Psoas muscle (tissue), 8 donors: ENCODE data around the gene APOBEC2. TPM values are rescaled to one million over a fixed set of nuclear protein-coding genes. Genes with fewer than 3 reads are reported as not detected.

Source experiments
- ATAC-seq, 4 donors: fragments of 200-7000 bp; cut with Tn5 transposase; one replicate each; pipeline ENCODE4 v1.9.1; 2020; ENCODE audit warnings: moderate library complexity in 3 of 4, mild to moderate bottlenecking in 2 of 4
- DNase-seq, 2 donors: peaks; one replicate each; pipeline ENCODE4 v3.0.0-alpha.2; 2020
- H3K27ac ChIP-seq: fragments of 200-600 bp; one replicate; pipeline ENCODE4 v1.8.0; 2022
- H3K27me3 ChIP-seq, 3 donors: fragments of 200-600 bp in 1 of 3; one replicate each; pipeline versions ENCODE4 v1.6.1 to v1.8.0; 2013 to 2022; ENCODE audit warnings: low read length in 2 of 3, mild to moderate bottlenecking in 2 of 3, moderate library complexity in 1 of 3; ENCODE audit not compliant: insufficient read depth in 3 of 3
- H3K36me3 ChIP-seq, 2 donors: fragments of 200-600 bp in 1 of 2; one replicate each; pipeline versions ENCODE4 v1.6.1 to v1.8.0; 2013 to 2022; ENCODE audit warnings: low read depth in 1 of 2, mild to moderate bottlenecking in 1 of 2, moderate library complexity in 1 of 2; ENCODE audit not compliant: insufficient read depth in 1 of 2
- H3K4me1 ChIP-seq: fragments of 200-600 bp; one replicate; pipeline ENCODE4 v1.8.0; 2022
- H3K4me3 ChIP-seq: fragments of 200-600 bp; one replicate; pipeline ENCODE4 v1.8.0; 2022; ENCODE audit warnings: mild to moderate bottlenecking
- H3K9me3 ChIP-seq: fragments of 200-600 bp; one replicate; pipeline ENCODE4 v1.8.0; 2022
- WGBS, 3 donors: extraction: QIAGEN DNeasy Blood & Tissue Kit; methylation state at CpG; one replicate each; pipeline versions ENCODE4 v1.1.6 to v1.1.7; 2013; 5-methylcytosine and 5-hydroxymethylcytosine counted together
- intact Hi-C, 2 donors: fragments of 100-400 bp; cut with DNase I; formaldehyde crosslinking; loops; one replicate each; pipeline versions ENCODE4 v1.11.0 to v1.14.2; 2022
- polyA plus RNA-seq, 3 donors: library from polyadenylated mRNA; stranded (reverse); fragments of 200-250 nt; gene quantifications; one replicate each; pipeline ENCODE4 v1.2.3, GENCODE V29; 2013
- total RNA-seq, 4 donors: library from RNA; stranded (reverse); fragmentation: NEBNext Ultra II Directional in 2 of 4; extraction: Animal tissue kit (Norgen Biotek cat#: 25700) in 2 of 4; gene quantifications; one replicate each; pipeline versions ENCODE4 v1.2.1 to v1.2.4, GENCODE V29; 2021 to 2023
- TF ChIP-seq, protein P1 (sequence below): fragments of 200-600 bp; IDR thresholded peaks from one replicate; pipeline ENCODE4 v1.8.0; 2022; ENCODE audit warnings: antibody characterized with exemption
- donor health status: healthy with polysubstance abuse.
- donor health status: DM: no; HTN: no; CAD: no; lungs with moderate emphysema.
- donor health status: Bipolar disorder and iron deficiency.
- donor health status: healthy.
- donor health status: DM: yes; HTN: yes; CAD: no.
- donor health status: DM: no; HTN: no; CAD: no.
- donor health status: DM: no; HTN: no; CAD: no.
- donor health status: DM: yes; HTN: yes; CAD: no.

The APOBEC2 gene
- total and polyA plus RNA-seq, 7 donors, result 16.4 to 511 (median 141) TPM

DNA sequence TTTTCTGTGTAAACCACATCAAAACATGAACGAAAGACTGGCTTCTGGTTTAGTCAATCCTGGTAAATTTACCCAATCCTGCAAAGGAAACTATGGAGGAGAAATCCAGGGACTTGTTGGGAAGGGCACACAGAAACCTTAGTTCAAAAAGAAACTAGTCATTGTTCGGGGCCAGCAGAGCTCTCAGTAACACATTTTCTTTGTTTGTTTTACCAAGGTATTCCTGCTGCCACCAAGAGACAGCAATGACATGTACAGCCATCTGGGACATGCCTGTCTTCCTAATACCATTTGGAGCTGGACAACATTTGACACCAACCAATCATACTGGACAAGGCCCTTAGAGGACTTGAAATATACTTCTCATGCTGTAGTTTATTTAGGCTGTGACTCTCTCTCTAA, 10.9 kb downstream of the APOBEC2 start:
- 32 to 60% (median 34%) methylated on average over 2 of the region's 2 CpGs for WGBS, 3 donors
- intact Hi-C loops, result loop anchor here in 1 of 2 donors (10.0 kb wide), 1 partner anchor 59 kb away; no protein-coding TSS in a partner anchor
- H3K9me3 ChIP-seq, result no peaks in the 10 kb centered on the region
- H3K4me1 ChIP-seq, result peaks cover 48% of the 10 kb centered on the region
- peak overlapping the region; percentile 63 for H3K4me3 ChIP-seq
- ATAC-seq (peak; percentile 83 to 87 (median 86)), DNase-seq (no peak)
- H3K27ac ChIP-seq, result peak overlapping the region; percentile 92
- peaks cover 2 to 82% of the 10 kb centered on the region in 2 donors for H3K36me3 ChIP-seq
- no peaks in the 10 kb centered on the region for H3K27me3 ChIP-seq
- TF ChIP-seq, protein P1, sequence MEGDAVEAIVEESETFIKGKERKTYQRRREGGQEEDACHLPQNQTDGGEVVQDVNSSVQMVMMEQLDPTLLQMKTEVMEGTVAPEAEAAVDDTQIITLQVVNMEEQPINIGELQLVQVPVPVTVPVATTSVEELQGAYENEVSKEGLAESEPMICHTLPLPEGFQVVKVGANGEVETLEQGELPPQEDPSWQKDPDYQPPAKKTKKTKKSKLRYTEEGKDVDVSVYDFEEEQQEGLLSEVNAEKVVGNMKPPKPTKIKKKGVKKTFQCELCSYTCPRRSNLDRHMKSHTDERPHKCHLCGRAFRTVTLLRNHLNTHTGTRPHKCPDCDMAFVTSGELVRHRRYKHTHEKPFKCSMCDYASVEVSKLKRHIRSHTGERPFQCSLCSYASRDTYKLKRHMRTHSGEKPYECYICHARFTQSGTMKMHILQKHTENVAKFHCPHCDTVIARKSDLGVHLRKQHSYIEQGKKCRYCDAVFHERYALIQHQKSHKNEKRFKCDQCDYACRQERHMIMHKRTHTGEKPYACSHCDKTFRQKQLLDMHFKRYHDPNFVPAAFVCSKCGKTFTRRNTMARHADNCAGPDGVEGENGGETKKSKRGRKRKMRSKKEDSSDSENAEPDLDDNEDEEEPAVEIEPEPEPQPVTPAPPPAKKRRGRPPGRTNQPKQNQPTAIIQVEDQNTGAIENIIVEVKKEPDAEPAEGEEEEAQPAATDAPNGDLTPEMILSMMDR, result no peak

DNA sequence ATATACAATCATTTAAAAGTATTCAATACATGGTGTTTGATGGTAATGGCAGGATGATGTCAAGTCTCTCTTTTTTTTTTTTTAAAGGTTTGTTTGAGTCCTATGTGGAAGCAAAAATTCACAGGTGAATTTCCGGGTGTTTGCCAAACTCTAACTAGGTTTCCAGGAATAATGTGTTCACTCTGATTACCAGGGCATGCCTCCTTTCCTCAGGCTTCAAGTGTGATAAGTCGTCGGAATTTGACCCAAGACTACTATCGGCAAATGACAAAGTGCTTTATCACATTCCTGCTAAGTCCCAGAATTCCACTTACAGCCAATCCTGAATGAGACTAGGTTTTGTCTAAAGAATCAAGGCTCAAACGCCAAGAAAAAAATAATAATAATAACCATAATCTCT, 11.8 kb downstream of the APOBEC2 start:
- intact Hi-C loops, result loop anchor here (5.0 to 10.0 kb wide), 3 partner anchors 38 to 60 kb away; no protein-coding TSS in a partner anchor
- H3K27ac ChIP-seq, result peak overlapping the region; percentile 92
- no peaks in the 10 kb centered on the region for H3K9me3 ChIP-seq
- peaks cover 46% of the 10 kb centered on the region for H3K4me1 ChIP-seq
- no peak for DNase-seq
- TF ChIP-seq, protein P1, result no peak
- peak overlapping the region; percentile 63 for H3K4me3 ChIP-seq
- 39 to 69% (median 56%) methylated on average over 5 of the region's 5 CpGs for WGBS, 3 donors
- ATAC-seq, result no peak
- no peaks in the 10 kb centered on the region for H3K27me3 ChIP-seq
- peaks cover 2 to 90% of the 10 kb centered on the region in 2 donors for H3K36me3 ChIP-seq

DNA sequence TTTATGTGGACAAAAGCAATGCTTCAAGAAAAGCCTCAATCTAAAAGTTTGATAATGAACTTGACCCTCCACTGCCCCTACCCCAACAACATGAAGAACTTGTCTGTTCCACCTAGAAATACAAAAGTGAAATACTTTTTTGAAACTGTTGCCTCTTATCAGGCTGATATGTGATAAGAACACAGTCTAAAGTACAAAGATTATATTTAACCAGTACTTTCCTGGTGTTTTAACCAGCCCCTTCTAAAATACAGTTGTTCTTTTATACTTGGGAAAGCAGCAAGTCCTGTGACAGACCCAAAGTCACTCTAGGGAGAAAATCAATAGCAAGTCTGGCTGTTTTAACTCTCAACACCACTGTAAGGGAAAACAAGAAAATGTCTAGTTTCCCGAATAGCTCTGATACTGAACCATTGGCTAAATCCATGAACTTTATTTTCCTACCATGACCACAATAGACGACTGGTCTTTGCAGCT, 12.6 kb downstream of the APOBEC2 start:
- WGBS, 3 donors, result 73 to 82% (median 79%) methylated on average over 2 of the region's 2 CpGs
- intact Hi-C loops, result loop anchor here (5.0 to 10.0 kb wide), 3 partner anchors 38 to 61 kb away; no protein-coding TSS in a partner anchor

DNA sequence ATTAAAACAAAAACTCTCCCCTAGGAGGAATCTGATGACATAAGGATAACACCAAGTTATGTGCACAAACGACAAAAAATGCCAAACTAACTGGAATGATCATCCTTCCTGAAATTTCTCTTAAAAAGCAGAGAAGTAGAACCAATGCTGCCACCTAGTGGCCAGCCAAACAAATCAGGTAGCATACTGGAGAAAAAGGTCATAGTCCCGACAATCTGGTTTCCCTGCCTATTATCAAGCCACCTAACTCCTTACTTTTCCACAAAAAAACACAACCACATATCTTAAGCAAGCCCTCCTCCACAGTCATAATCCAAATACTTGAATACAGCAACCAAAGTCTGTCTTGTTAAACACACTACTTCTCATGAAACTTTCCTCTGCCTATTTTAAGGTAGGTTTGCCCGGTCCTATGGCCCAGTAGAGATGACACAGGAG, 13.9 kb downstream of the APOBEC2 start:
- Histone ChIP-seq H3K36me3 (peaks cover 2 to 85% of the 10 kb centered on the region in 2 donors), H3K4me3 (no peak overlapping the region), H3K27ac (peak overlapping the region; percentile 92), H3K27me3 (no peaks in the 10 kb centered on the region), H3K4me1 (peaks cover 39% of the 10 kb centered on the region), H3K9me3 (no peaks in the 10 kb centered on the region)
- ATAC-seq (peak in 1 of 4 donors; percentile 23), DNase-seq (peak; percentile 69 to 81)
- WGBS, 3 donors, result 9 to 14% (median 9%) methylated on average over 3 of the region's 3 CpGs
- TF ChIP-seq, protein P1, result peak; percentile 90
- intact Hi-C loops, result loop anchor here (5.0 to 10.0 kb wide), 3 partner anchors 40 to 62 kb away; no protein-coding TSS in a partner anchor

More for the DNA sequence above, 12.6 kb downstream of the APOBEC2 start:
- no peak overlapping the region for H3K4me3 ChIP-seq
- H3K9me3 ChIP-seq, result no peaks in the 10 kb centered on the region
- TF ChIP-seq, protein P1, result no peak
- peaks cover 2 to 92% of the 10 kb centered on the region in 2 donors for H3K36me3 ChIP-seq
- no peak for DNase-seq
- H3K4me1 ChIP-seq, result peaks cover 39% of the 10 kb centered on the region
- ATAC-seq, result no peak
- peak overlapping the region; percentile 92 for H3K27ac ChIP-seq
- H3K27me3 ChIP-seq, result no peaks in the 10 kb centered on the region
